Activated CD8-positive, alpha-beta T cell treated with anti-CD3 and anti-CD28 coated beads for 36 hours (primary cell): ENCODE results near the gene SHLD1. TPM values are rescaled to one million over a fixed set of nuclear protein-coding genes. Genes with fewer than 3 reads are reported as not detected.

ENCODE experiments used
- ATAC-seq: fragments of 200-7000 bp; cut with Tn5 transposase; one replicate; pipeline ENCODE4 v1.10.0; 2021; ENCODE audit warnings: mild to moderate bottlenecking, moderate library complexity
- CTCF ChIA-PET: fragments of 350-600 bp; sonication (Branson Sonifier 250); formaldehyde crosslinking; loops from one replicate; lab custom pipeline; 2021; ENCODE audit warnings: antibody characterized with exemption; lab: Charles Lee
- POLR2A ChIA-PET: fragments of 350-600 bp; sonication (Branson Sonifier 250); formaldehyde crosslinking; loops from one replicate; lab custom pipeline; 2021; ENCODE audit warnings: antibody characterized with exemption; lab: Charles Lee
- DNase-seq: peaks from one replicate; pipeline ENCODE4 v3.0.0-alpha.2; 2020
- H3K27ac Mint-ChIP-seq: one replicate; pipeline ENCODE4 v1.8.0; 2021; ENCODE audit warnings: mild to moderate bottlenecking, mixed read lengths
- H3K27me3 Mint-ChIP-seq: one replicate; pipeline ENCODE4 v1.8.0; 2021; ENCODE audit warnings: mixed read lengths
- H3K36me3 Mint-ChIP-seq: one replicate; pipeline ENCODE4 v1.8.0; 2021; ENCODE audit warnings: low read depth, mixed read lengths
- H3K4me1 Mint-ChIP-seq: one replicate; pipeline ENCODE4 v1.8.0; 2021; ENCODE audit warnings: low read depth, mixed read lengths
- H3K4me3 Mint-ChIP-seq: one replicate; pipeline ENCODE4 v1.8.0; 2021; ENCODE audit warnings: mild to moderate bottlenecking, moderate library complexity, mixed read lengths
- H3K9me3 Mint-ChIP-seq: one replicate; pipeline ENCODE4 v1.8.0; 2021; ENCODE audit warnings: mixed read lengths
- intact Hi-C: fragments of 100-400 bp; cut with micrococcal nuclease; formaldehyde crosslinking; loops from one replicate; pipeline ENCODE4 v1.10.0; 2022
- total RNA-seq, 2 experiments: library from RNA; stranded (reverse); gene quantifications; one replicate each; pipeline ENCODE4 v1.2.3, GENCODE V29; 2021
- TF ChIP-seq, protein P1 (sequence below): fragments of 200-600 bp; IDR thresholded peaks from one replicate; pipeline ENCODE4 v1.8.0; 2022; ENCODE audit warnings: antibody characterized with exemption, mild to moderate bottlenecking

The SHLD1 gene
- total RNA-seq, 2 experiments from 2014 or later = 6.5 to 6.9 TPM

- TF ChIP-seq, protein P1, sequence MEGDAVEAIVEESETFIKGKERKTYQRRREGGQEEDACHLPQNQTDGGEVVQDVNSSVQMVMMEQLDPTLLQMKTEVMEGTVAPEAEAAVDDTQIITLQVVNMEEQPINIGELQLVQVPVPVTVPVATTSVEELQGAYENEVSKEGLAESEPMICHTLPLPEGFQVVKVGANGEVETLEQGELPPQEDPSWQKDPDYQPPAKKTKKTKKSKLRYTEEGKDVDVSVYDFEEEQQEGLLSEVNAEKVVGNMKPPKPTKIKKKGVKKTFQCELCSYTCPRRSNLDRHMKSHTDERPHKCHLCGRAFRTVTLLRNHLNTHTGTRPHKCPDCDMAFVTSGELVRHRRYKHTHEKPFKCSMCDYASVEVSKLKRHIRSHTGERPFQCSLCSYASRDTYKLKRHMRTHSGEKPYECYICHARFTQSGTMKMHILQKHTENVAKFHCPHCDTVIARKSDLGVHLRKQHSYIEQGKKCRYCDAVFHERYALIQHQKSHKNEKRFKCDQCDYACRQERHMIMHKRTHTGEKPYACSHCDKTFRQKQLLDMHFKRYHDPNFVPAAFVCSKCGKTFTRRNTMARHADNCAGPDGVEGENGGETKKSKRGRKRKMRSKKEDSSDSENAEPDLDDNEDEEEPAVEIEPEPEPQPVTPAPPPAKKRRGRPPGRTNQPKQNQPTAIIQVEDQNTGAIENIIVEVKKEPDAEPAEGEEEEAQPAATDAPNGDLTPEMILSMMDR = no peak
- ChIA-PET POLR2A (no interaction called here), CTCF (no interaction called here)
- intact Hi-C loops = no loop called here
- H3K4me3 Mint-ChIP-seq = no peak overlapping the region
- no peak for DNase-seq
- peaks cover 6% of the 10 kb centered on the region for H3K27me3 Mint-ChIP-seq
- H3K27ac Mint-ChIP-seq = no peak overlapping the region
- no peaks in the 10 kb centered on the region for H3K9me3 Mint-ChIP-seq
- H3K4me1 Mint-ChIP-seq = no peaks in the 10 kb centered on the region
- ATAC-seq = no peak
- no peaks in the 10 kb centered on the region for H3K36me3 Mint-ChIP-seq
Measured at GRCh38 chr20:5886788-5887187, 136.6 kb downstream of the SHLD1 start.

GRCh38 chr20:5887386-5887785 lies 137.2 kb downstream of the SHLD1 start:
- peaks cover 6% of the 10 kb centered on the region for H3K27me3 Mint-ChIP-seq
- DNase-seq (no peak), ATAC-seq (no peak)
- H3K36me3 Mint-ChIP-seq = no peaks in the 10 kb centered on the region
- TF ChIP-seq, protein P1 = no peak
- CTCF ChIA-PET = no interaction called here
- H3K9me3 Mint-ChIP-seq = no peaks in the 10 kb centered on the region
- no peak overlapping the region for H3K4me3 Mint-ChIP-seq
- no peaks in the 10 kb centered on the region for H3K4me1 Mint-ChIP-seq
- intact Hi-C loops = no loop called here
- no peak overlapping the region for H3K27ac Mint-ChIP-seq
- POLR2A ChIA-PET = no interaction called here

DNA sequence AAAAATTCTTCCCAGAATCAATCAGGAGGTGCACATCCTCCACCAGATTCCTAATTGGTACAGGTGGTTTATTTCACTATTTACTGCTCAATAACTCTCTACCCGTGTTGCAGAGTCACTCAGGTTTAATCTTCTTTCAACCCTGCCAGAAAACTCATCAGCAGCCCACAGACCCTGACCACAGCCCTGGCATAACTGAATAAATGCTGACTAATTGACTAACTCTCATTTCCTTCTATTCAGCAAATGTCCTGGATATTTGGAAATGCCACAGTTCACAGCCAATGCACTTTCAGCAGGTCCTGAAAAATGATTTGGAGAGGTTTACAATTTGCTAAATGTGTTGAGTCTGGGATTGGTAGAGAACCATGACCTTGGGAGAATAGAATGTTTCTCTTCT lies 137.8 kb downstream of the SHLD1 start:
- Mint-ChIP-seq H3K36me3 (no peaks in the 10 kb centered on the region), H3K27me3 (peaks cover 6% of the 10 kb centered on the region), H3K9me3 (no peaks in the 10 kb centered on the region), H3K4me3 (no peak overlapping the region), H3K27ac (no peak overlapping the region), H3K4me1 (no peaks in the 10 kb centered on the region)
- no peak for DNase-seq
- no peak for ATAC-seq
- CTCF ChIA-PET = no interaction called here
- TF ChIP-seq, protein P1 = no peak
- POLR2A ChIA-PET = no interaction called here
- intact Hi-C loops = no loop called here

- DNase-seq (no peak), ATAC-seq (no peak)
- no peaks in the 10 kb centered on the region for H3K4me1 Mint-ChIP-seq
- H3K36me3 Mint-ChIP-seq = no peaks in the 10 kb centered on the region
- H3K4me3 Mint-ChIP-seq = no peak overlapping the region
- H3K27ac Mint-ChIP-seq = no peak overlapping the region
- H3K9me3 Mint-ChIP-seq = no peaks in the 10 kb centered on the region
- POLR2A ChIA-PET = no interaction called here
- intact Hi-C loops = no loop called here
- TF ChIP-seq, protein P1 = no peak
- peaks cover 15% of the 10 kb centered on the region for H3K27me3 Mint-ChIP-seq
- CTCF ChIA-PET = no interaction called here
Measured at GRCh38 chr20:5890773-5891441, 140.7 kb downstream of the SHLD1 start.

- no peak overlapping the region for H3K27ac Mint-ChIP-seq
- TF ChIP-seq, protein P1 = no peak
- no peaks in the 10 kb centered on the region for H3K36me3 Mint-ChIP-seq
- intact Hi-C loops = no loop called here
- H3K9me3 Mint-ChIP-seq = no peaks in the 10 kb centered on the region
- ChIA-PET CTCF (no interaction called here), POLR2A (no interaction called here)
- DNase-seq (no peak), ATAC-seq (no peak)
- H3K4me1 Mint-ChIP-seq = no peaks in the 10 kb centered on the region
- no peak overlapping the region for H3K4me3 Mint-ChIP-seq
- peaks cover 29% of the 10 kb centered on the region for H3K27me3 Mint-ChIP-seq
Measured at GRCh38 chr20:5893052-5893451, 142.9 kb downstream of the SHLD1 start.
